Nephron (organoid): ENCODE data around the gene SLC17A3.

Experiments
- H3K27ac Mint-ChIP-seq, 3 experiments: 2 replicates each; pipeline ENCODE4 v1.8.0; 2020; ENCODE audit warnings: mixed read lengths in 3 of 3, mild to moderate bottlenecking in 2 of 3, moderate library complexity in 1 of 3
- H3K27me3 Mint-ChIP-seq: 2 replicates; pipeline ENCODE4 v1.8.0; 2021; ENCODE audit warnings: low read depth, mild to moderate bottlenecking, moderate library complexity, mixed read lengths
- H3K36me3 Mint-ChIP-seq: 2 replicates; pipeline ENCODE4 v1.8.0; 2020; ENCODE audit warnings: low read depth, mixed read lengths
- H3K4me1 Mint-ChIP-seq: 2 replicates; pipeline ENCODE4 v1.8.0; 2020; ENCODE audit warnings: mixed read lengths
- H3K4me3 Mint-ChIP-seq, 3 experiments: 2 replicates each; pipeline ENCODE4 v1.8.0; 2020; ENCODE audit warnings: mild to moderate bottlenecking in 3 of 3, mixed read lengths in 3 of 3, moderate library complexity in 2 of 3
- H3K9me3 Mint-ChIP-seq: 2 replicates; pipeline ENCODE4 v1.8.0; 2020; ENCODE audit warnings: mixed read lengths
- CTCF ChIP-seq, 3 experiments: fragments of 200-600 bp; sonication (generic); IDR thresholded peaks; one replicate each; pipeline ENCODE4 v1.5.0; 2021; ENCODE audit warnings: antibody characterized with exemption in 3 of 3; ENCODE audit not compliant: unreplicated experiment in 3 of 3

The SLC17A3 gene

GRCh38 chr6:25903467-25904099 is 29.5 kb upstream of the SLC17A3 start:
- Mint-ChIP-seq H3K27me3 (peaks cover 3% of the 10 kb centered on the region), H3K27ac (no peak overlapping the region), H3K36me3 (no peaks in the 10 kb centered on the region), H3K4me1 (peaks cover 4% of the 10 kb centered on the region), H3K9me3 (no peaks in the 10 kb centered on the region), H3K4me3 (no peak overlapping the region)
- no peak for TF ChIP-seq CTCF (IDR thresholded peaks at IDR 0.05; ENCODE audit: unreplicated experiment in 3 of 3)

GRCh38 chr6:25902071-25902470 is 28.0 kb upstream of the SLC17A3 start:
- Mint-ChIP-seq H3K27me3 (peaks cover 3% of the 10 kb centered on the region), H3K36me3 (no peaks in the 10 kb centered on the region), H3K4me1 (peaks cover 4% of the 10 kb centered on the region), H3K4me3 (no peak overlapping the region), H3K9me3 (no peaks in the 10 kb centered on the region), H3K27ac (no peak overlapping the region)
- TF ChIP-seq CTCF (IDR thresholded peaks at IDR 0.05; ENCODE audit: unreplicated experiment in 3 of 3) = no peak

GRCh38 chr6:25900843-25901242 is 26.8 kb upstream of the SLC17A3 start:
- Mint-ChIP-seq H3K4me1 (peaks cover 4% of the 10 kb centered on the region), H3K27ac (peak overlapping the region in 1 of 3 experiments; percentile 6), H3K9me3 (no peaks in the 10 kb centered on the region), H3K36me3 (no peaks in the 10 kb centered on the region), H3K4me3 (no peak overlapping the region), H3K27me3 (peaks cover 3% of the 10 kb centered on the region)
- TF ChIP-seq CTCF (IDR thresholded peaks at IDR 0.05; ENCODE audit: unreplicated experiment in 3 of 3) = no peak

GRCh38 chr6:25899580-25900408 is 25.8 kb upstream of the SLC17A3 start:
- H3K9me3 Mint-ChIP-seq = no peaks in the 10 kb centered on the region
- peak overlapping the region; percentile 43 to 70 (median 65) for H3K27ac Mint-ChIP-seq
- no peaks in the 10 kb centered on the region for H3K36me3 Mint-ChIP-seq
- TF ChIP-seq CTCF (IDR thresholded peaks at IDR 0.05; ENCODE audit: unreplicated experiment in 3 of 3) = no peak
- H3K4me3 Mint-ChIP-seq = no peak overlapping the region
- H3K27me3 Mint-ChIP-seq = peaks cover 3% of the 10 kb centered on the region
- peaks cover 4% of the 10 kb centered on the region for H3K4me1 Mint-ChIP-seq

GRCh38 chr6:25899123-25899522 is 25.1 kb upstream of the SLC17A3 start:
- Mint-ChIP-seq H3K4me1 (peaks cover 4% of the 10 kb centered on the region), H3K36me3 (no peaks in the 10 kb centered on the region), H3K27ac (peak overlapping the region; percentile 43 to 70 (median 65)), H3K4me3 (no peak overlapping the region), H3K9me3 (no peaks in the 10 kb centered on the region), H3K27me3 (peaks cover 3% of the 10 kb centered on the region)
- TF ChIP-seq CTCF (IDR thresholded peaks at IDR 0.05; ENCODE audit: unreplicated experiment in 3 of 3) = no peak
